ENCODE data around the gene NRK. TPM values are rescaled to one million over a fixed set of nuclear protein-coding genes. Genes with fewer than 3 reads are reported as not detected.

The NRK gene
- total RNA-seq, 1 experiment from 2014 or later: 3.1 TPM

DNA sequence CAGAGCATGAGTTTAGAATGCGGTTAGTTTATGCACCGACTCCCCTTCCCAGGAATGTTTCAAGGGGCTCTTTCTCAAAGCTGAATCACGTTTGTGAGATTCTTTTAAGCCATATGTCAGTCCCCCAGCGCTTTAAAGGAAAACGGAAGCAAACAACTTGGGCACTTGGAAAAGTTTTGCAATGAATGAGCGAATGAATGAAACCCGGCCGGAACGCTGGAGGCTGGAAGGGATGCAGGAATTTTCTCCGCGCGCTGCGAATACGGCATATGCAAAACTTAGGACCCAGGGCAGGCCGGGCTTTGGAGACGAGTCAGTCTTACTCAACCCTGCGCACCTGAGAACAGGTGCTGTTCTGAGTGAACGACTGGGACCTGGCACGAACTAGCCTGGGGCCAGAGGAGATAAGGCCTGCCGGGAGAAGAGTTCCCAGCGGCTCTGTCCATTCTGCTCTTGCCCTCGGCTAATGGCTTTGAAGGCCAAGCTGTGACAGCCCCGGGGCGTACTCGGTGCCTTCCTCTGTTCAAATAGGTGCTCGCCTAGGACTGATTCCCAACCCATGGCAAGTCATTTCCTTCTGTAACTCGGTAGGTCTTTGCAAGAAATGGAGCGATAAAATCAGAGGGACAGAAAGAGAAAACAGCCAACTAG is 743 bp upstream of the NRK start:
- Mint-ChIP-seq H3K27me3 (ENCODE audit: low read depth) (peaks cover 39% of the 10 kb centered on the region), H3K9me3 (no peaks in the 10 kb centered on the region), H3K4me1 (peaks cover 12% of the 10 kb centered on the region), H3K4me3 (peak overlapping the region; percentile 77), H3K36me3 (no peaks in the 10 kb centered on the region), H3K27ac (0 out of 2 replicates have a peak overlapping the region, but pooled peaks have one; percentile 49)
- TF ChIP-seq, protein P1, sequence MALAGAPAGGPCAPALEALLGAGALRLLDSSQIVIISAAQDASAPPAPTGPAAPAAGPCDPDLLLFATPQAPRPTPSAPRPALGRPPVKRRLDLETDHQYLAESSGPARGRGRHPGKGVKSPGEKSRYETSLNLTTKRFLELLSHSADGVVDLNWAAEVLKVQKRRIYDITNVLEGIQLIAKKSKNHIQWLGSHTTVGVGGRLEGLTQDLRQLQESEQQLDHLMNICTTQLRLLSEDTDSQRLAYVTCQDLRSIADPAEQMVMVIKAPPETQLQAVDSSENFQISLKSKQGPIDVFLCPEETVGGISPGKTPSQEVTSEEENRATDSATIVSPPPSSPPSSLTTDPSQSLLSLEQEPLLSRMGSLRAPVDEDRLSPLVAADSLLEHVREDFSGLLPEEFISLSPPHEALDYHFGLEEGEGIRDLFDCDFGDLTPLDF (CRISPR knock-in tag; IDR thresholded peaks at IDR 0.05): no peak
- TF ChIP-seq, protein P2, sequence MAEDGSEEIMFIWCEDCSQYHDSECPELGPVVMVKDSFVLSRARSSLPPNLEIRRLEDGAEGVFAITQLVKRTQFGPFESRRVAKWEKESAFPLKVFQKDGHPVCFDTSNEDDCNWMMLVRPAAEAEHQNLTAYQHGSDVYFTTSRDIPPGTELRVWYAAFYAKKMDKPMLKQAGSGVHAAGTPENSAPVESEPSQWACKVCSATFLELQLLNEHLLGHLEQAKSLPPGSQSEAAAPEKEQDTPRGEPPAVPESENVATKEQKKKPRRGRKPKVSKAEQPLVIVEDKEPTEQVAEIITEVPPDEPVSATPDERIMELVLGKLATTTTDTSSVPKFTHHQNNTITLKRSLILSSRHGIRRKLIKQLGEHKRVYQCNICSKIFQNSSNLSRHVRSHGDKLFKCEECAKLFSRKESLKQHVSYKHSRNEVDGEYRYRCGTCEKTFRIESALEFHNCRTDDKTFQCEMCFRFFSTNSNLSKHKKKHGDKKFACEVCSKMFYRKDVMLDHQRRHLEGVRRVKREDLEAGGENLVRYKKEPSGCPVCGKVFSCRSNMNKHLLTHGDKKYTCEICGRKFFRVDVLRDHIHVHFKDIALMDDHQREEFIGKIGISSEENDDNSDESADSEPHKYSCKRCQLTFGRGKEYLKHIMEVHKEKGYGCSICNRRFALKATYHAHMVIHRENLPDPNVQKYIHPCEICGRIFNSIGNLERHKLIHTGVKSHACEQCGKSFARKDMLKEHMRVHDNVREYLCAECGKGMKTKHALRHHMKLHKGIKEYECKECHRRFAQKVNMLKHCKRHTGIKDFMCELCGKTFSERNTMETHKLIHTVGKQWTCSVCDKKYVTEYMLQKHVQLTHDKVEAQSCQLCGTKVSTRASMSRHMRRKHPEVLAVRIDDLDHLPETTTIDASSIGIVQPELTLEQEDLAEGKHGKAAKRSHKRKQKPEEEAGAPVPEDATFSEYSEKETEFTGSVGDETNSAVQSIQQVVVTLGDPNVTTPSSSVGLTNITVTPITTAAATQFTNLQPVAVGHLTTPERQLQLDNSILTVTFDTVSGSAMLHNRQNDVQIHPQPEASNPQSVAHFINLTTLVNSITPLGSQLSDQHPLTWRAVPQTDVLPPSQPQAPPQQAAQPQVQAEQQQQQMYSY (CRISPR knock-in tag; IDR thresholded peaks at IDR 0.05): peak; percentile 57; the same call in 1 of the 2 replicates
- POLR2A ChIA-PET: interaction anchor here (1.0 kb wide), 1 partner anchor 16 kb away, joined by 3 read pairs; no protein-coding TSS in a partner anchor
- peak; percentile 72 for ATAC-seq
- CTCF ChIA-PET: no interaction called here
- peak; percentile 65 for DNase-seq (ENCODE audit: low spot score)

DNA sequence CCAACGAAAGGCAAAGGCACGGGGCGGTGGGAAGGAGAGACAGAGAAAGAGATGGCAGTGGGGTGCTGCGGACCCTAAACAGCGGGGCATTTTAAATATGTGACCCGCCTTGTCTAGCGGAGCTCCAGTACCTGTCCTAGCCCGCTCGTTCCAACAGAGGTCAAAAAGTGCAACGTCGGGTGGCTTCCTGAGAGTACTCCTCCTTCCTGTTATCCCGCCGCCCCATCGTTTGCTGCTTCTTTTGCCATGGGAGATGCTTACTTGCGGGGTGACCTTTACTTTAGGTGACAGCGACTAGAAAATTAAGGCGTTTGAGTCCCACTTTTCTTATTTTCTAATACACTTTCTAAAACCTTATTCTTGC is 735 bp downstream of the NRK start:
- TF ChIP-seq, protein P3, sequence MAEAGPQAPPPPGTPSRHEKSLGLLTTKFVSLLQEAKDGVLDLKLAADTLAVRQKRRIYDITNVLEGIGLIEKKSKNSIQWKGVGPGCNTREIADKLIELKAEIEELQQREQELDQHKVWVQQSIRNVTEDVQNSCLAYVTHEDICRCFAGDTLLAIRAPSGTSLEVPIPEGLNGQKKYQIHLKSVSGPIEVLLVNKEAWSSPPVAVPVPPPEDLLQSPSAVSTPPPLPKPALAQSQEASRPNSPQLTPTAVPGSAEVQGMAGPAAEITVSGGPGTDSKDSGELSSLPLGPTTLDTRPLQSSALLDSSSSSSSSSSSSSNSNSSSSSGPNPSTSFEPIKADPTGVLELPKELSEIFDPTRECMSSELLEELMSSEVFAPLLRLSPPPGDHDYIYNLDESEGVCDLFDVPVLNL (CRISPR knock-in tag; IDR thresholded peaks at IDR 0.05; ENCODE audit: borderline replicate concordance, low read depth): no peak
- TF ChIP-seq JUN (CRISPR knock-in tag; IDR thresholded peaks at IDR 0.05) (no peak), MYBL2 (CRISPR knock-in tag; IDR thresholded peaks at IDR 0.05) (no peak), SOX15 (CRISPR knock-in tag; IDR thresholded peaks at IDR 0.05) (no peak), OVOL2 (CRISPR knock-in tag; IDR thresholded peaks at IDR 0.05; ENCODE audit: borderline replicate concordance) (no peak), TCF7 (CRISPR knock-in tag; IDR thresholded peaks at IDR 0.05; ENCODE audit: low read depth) (no peak), SMAD3 (CRISPR knock-in tag; IDR thresholded peaks at IDR 0.05; ENCODE audit: borderline replicate concordance) (no peak), SP1 (CRISPR knock-in tag; conservative IDR thresholded peaks at IDR 0.05) (no peak), IRF2 (CRISPR knock-in tag; IDR thresholded peaks at IDR 0.05; ENCODE audit: borderline replicate concordance, low read depth) (no peak)
- TF ChIP-seq, protein P4, sequence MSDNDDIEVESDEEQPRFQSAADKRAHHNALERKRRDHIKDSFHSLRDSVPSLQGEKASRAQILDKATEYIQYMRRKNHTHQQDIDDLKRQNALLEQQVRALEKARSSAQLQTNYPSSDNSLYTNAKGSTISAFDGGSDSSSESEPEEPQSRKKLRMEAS (CRISPR knock-in tag; IDR thresholded peaks at IDR 0.05): no peak
- TF ChIP-seq, protein P5, sequence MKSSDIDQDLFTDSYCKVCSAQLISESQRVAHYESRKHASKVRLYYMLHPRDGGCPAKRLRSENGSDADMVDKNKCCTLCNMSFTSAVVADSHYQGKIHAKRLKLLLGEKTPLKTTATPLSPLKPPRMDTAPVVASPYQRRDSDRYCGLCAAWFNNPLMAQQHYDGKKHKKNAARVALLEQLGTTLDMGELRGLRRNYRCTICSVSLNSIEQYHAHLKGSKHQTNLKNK (CRISPR knock-in tag; IDR thresholded peaks at IDR 0.05): no peak
- TF ChIP-seq, protein P6, sequence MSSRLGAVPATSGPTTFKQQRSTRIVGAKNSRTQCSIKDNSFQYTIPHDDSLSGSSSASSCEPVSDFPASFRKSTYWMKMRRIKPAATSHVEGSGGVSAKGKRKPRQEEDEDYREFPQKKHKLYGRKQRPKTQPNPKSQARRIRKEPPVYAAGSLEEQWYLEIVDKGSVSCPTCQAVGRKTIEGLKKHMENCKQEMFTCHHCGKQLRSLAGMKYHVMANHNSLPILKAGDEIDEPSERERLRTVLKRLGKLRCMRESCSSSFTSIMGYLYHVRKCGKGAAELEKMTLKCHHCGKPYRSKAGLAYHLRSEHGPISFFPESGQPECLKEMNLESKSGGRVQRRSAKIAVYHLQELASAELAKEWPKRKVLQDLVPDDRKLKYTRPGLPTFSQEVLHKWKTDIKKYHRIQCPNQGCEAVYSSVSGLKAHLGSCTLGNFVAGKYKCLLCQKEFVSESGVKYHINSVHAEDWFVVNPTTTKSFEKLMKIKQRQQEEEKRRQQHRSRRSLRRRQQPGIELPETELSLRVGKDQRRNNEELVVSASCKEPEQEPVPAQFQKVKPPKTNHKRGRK (CRISPR knock-in tag; IDR thresholded peaks at IDR 0.05; ENCODE audit: borderline replicate concordance): no peak
- POLR2A ChIA-PET: no interaction called here
- Mint-ChIP-seq H3K4me1 (peaks cover 12% of the 10 kb centered on the region), H3K27me3 (ENCODE audit: low read depth) (peaks cover 39% of the 10 kb centered on the region), H3K4me3 (peak overlapping the region; percentile 77), H3K27ac (no peak overlapping the region), H3K9me3 (no peaks in the 10 kb centered on the region), H3K36me3 (no peaks in the 10 kb centered on the region)
- ATAC-seq (peak; percentile 10; the same call in 1 of the 2 replicates), DNase-seq (ENCODE audit: low spot score) (no peak)
- CTCF ChIA-PET: no interaction called here

Data from WTC11 (cell line).